Activated T-cell treated with anti-CD3 and anti-CD28 coated beads, Interleukin-2, amount 50 U/mL, for 24 hours (primary cell): ENCODE data around the gene MKRN2.
"Not testable (repeated sequence)": the region's sequence is repeated elsewhere in the genome, so short reads cannot be mapped to it uniquely, and the experiment has no call there.

Experiments used
- DNase-seq: peaks from one replicate; pipeline ENCODE4 v3.0.0-alpha.2; 2020
- H3K27ac Mint-ChIP-seq: 2 replicates; pipeline ENCODE4 v1.8.0; 2020; ENCODE audit warnings: mild to moderate bottlenecking, mixed read lengths
- H3K27me3 Mint-ChIP-seq: 2 replicates; pipeline ENCODE4 v1.8.0; 2020; ENCODE audit warnings: mixed read lengths
- H3K36me3 Mint-ChIP-seq: 2 replicates; pipeline ENCODE4 v1.8.0; 2020; ENCODE audit warnings: low read depth, mixed read lengths
- H3K4me1 Mint-ChIP-seq: 2 replicates; pipeline ENCODE4 v1.8.0; 2020; ENCODE audit warnings: low read depth, mixed read lengths
- H3K4me3 Mint-ChIP-seq: 2 replicates; pipeline ENCODE4 v1.8.0; 2020; ENCODE audit warnings: mild to moderate bottlenecking, moderate library complexity, mixed read lengths
- H3K9me3 Mint-ChIP-seq: 2 replicates; pipeline ENCODE4 v1.8.0; 2020; ENCODE audit warnings: mixed read lengths

The MKRN2 gene

DNA sequence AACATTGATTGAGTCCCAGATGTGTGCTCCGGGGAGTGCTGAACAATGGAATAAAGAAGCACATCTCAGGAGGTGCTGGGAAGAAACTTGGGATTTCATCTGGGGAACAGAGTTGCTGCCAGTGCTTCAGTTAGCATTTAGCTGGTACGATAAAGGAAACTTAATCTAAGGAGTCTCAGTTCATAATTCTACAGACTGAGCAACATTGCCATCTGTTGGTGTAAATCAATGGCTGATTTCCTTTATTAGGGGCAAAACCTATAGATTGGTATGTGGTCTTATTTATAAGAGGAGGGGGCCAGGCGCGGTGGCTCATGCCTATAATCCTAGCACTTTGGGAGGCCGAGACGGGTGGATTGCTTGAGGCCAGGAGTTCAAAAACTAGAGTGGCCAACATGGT is 20.5 kb upstream of the MKRN2 start:
- no peaks in the 10 kb centered on the region for H3K27me3 Mint-ChIP-seq
- H3K4me3 Mint-ChIP-seq: no peak overlapping the region
- no peak for DNase-seq
- H3K36me3 Mint-ChIP-seq: peaks cover 69% of the 10 kb centered on the region
- H3K9me3 Mint-ChIP-seq: no peaks in the 10 kb centered on the region
- H3K27ac Mint-ChIP-seq: no peak overlapping the region
- peaks cover 8% of the 10 kb centered on the region for H3K4me1 Mint-ChIP-seq

DNA sequence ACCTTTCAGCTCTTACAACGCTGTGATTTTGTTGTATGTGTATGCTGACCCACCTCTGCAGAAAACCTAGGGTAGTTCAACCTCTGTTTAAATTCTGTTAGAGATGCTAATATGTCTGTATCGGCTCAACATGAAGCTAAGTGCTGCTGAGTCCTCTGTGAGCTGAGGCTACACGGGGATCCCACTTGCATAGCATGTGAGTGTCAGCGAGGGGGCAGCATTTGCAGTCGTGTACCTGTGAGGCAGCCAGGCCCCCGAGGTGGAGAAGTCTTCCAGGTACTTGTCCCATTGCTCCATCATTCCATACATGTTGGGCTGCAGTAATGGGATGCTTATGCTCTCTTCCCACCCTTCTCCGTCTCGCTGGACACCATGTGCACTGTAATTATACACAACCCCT is 15.3 kb upstream of the MKRN2 start:
- Mint-ChIP-seq H3K36me3 (peaks cover 41% of the 10 kb centered on the region), H3K27ac (peak overlapping the region; percentile 27), H3K9me3 (no peaks in the 10 kb centered on the region), H3K4me3 (no peak overlapping the region), H3K4me1 (peaks cover 2% of the 10 kb centered on the region), H3K27me3 (no peaks in the 10 kb centered on the region)
- DNase-seq: no peak

DNA sequence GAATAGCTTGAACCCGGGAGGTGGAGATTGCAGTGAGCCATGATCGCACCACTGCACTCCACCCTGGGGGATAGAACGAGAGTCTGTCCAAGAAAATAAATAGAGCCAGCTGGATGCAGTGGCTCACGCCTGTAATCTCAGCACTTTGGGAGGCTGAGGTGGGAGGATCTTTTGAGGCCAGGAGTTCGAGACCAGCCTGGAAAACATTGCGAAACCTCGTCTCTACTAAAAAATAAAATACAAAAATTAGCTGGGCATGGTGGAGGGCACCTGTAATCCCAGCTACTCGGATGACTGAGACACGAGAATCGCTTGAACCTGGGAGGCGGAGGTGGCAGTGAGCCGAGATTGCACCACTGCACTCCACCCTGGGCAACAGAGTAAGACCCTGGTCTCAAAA is 13.4 kb upstream of the MKRN2 start:
- not testable (repeated sequence) for H3K4me1 Mint-ChIP-seq, DNase-seq, H3K27ac Mint-ChIP-seq, H3K27me3 Mint-ChIP-seq, H3K9me3 Mint-ChIP-seq, H3K4me3 Mint-ChIP-seq
- peaks cover 33% of the 10 kb centered on the region for H3K36me3 Mint-ChIP-seq

DNA sequence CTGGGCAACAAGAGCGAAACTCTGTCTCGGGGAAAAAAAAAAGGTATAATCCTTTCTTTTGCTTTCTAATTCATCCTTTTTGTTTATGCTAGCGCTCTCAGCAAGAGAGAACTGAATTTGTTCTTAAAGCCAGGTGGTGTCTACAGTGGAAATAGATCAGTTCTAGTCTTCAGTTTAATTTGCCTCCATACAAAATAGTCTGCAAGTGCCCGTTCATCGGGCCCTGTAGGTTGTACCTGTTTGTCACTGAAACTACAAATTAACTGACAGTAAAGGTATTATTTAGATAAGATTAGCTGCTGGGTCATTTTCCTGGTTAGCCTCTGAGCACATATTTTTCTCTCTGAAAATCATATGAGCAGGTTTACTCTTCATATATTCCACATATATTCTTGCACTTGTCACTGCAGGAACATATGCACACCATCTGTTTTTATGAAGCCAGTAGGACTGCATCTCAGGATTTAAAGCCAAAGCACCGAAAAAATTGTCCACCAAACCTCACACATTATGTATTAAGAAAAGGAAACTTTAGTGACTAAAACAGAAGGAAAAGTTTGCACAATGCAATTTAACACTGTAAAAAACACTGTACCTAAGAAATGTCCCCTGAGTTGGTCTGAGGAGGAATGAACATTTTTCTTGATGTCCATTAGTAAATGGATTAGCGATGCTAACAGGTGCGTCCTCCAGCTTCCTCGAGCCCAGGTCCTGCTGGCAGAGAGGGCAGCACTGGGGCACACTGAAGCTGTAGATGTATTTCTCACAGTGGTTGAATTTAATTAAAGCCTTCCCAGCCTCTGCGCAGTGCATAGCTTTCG is 12.0 kb upstream of the MKRN2 start:
- H3K4me1 Mint-ChIP-seq: peaks cover 2% of the 10 kb centered on the region
- H3K9me3 Mint-ChIP-seq: no peaks in the 10 kb centered on the region
- H3K36me3 Mint-ChIP-seq: peaks cover 23% of the 10 kb centered on the region
- H3K4me3 Mint-ChIP-seq: no peak overlapping the region
- no peaks in the 10 kb centered on the region for H3K27me3 Mint-ChIP-seq
- DNase-seq: no peak
- H3K27ac Mint-ChIP-seq: no peak overlapping the region

DNA sequence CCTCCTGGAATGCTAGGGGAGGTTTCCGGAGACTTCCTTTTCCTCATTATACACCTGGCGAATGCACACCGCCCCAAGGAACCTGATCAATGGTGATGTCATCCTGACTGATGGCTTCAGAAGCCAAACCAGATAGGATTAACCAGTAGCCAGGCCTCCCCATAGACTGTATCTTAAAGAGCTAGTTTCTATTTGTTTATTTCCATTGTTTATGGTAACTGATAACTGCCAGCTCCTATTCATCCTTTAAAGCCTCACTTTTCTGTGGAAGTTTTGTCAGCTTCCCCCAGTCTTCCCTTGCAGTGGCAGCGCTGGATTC is 11.5 kb upstream of the MKRN2 start, which contains the start of gene MKRN2OS:
TSS of gene MKRN2OS (minus strand) at position 27 of the 319 bp plus-strand sequence. CDS start 35 bp downstream, outside the sequence.
- no peak for DNase-seq
- Mint-ChIP-seq H3K4me1 (peaks cover 2% of the 10 kb centered on the region), H3K36me3 (peaks cover 19% of the 10 kb centered on the region), H3K4me3 (no peak within 1 kb of the TSS), H3K27ac (no peak within 1 kb of the TSS), H3K27me3 (peaks cover 2% of the 10 kb centered on the region), H3K9me3 (no peaks in the 10 kb centered on the region)

DNA sequence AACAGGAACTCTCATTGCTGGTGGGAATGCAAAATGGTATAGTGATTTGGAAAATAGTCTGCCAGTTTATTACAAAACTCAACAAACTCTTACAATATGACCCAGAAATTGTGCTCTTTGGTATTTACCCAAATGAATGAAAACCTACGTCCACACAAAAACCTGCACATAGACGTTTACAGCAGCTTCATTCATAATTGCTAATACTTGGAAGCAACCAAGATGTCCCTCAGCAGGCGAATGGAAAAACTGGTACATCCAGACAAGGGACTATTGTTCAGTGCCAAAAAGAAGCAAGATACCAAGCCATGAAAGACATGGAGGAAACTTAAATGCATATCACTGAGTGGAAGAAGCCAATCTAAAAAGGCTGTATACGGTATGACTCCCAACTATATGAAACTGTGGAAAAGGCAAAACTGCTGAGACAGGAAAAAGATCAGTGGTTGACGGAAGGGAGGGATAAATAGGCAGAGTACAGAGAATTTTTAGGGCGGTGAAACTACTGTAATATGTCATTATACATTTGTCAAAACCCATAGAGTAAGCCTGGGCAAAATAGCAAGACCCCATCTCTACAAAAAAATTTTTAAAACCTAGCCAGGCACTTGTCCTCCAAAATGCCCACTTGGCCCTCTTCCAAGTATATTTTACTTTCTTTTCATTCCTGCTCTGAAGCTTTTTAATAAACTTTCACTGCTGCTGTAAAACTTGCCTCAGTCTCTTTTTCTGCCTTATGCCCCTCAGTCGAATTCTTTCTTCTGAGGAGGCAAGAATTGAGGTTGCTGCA is 6.7 kb upstream of the MKRN2 start:
- Mint-ChIP-seq H3K4me3 (no peak overlapping the region), H3K27ac (no peak overlapping the region), H3K9me3 (no peaks in the 10 kb centered on the region), H3K27me3 (peaks cover 28% of the 10 kb centered on the region), H3K4me1 (peaks cover 8% of the 10 kb centered on the region), H3K36me3 (no peaks in the 10 kb centered on the region)
- no peak for DNase-seq

DNA sequence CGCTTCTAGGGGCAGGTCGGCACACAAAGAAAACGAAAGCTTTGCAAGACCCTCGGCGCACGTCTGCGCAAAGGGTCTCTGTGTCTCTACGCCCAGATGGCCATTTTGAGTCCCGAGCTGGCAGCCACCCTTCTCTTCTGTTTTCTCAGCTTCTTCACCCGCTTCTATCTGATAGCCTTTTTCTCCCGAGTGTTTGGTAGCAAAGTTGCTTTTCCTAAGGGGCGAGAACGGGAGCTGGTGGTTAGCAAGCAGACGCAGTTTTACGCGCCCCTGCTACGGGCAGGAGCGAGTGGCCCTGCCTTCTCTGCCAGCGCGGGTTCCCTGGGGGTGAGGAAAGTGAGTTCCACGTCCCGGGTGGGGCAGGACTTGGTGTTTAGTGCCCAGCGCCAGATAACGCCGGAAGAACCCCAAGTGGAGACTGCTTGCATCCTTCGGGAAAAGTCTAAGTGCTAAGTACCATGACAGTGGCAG is 2.9 kb upstream of the MKRN2 start:
- peak overlapping the region; percentile 86 for H3K4me3 Mint-ChIP-seq
- no peaks in the 10 kb centered on the region for H3K9me3 Mint-ChIP-seq
- peak; percentile 51 for DNase-seq
- H3K36me3 Mint-ChIP-seq: peaks cover 9% of the 10 kb centered on the region
- peaks cover 30% of the 10 kb centered on the region for H3K4me1 Mint-ChIP-seq
- peaks cover 36% of the 10 kb centered on the region for H3K27me3 Mint-ChIP-seq
- no peak overlapping the region for H3K27ac Mint-ChIP-seq

DNA sequence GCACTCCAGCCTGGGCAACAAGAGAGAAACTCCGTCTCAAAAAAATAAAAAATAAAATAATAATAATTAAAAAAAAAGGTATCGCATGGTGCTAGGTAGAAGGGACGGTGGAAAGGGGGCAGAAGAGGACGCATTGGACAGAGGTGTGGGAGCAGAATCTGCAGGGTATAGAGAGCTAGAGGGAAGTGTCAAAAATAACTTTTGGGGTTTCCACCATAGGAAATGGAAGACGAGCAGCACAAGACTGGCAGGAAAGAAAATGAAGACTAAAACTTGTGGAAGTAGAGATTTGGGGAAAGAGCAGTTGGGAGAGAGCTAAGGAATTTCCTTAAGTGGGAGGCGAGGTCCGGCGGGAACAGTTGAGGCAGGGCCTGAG is 585 bp upstream of the MKRN2 start:
- Mint-ChIP-seq H3K36me3 (peaks cover 9% of the 10 kb centered on the region), H3K4me3 (peak overlapping the region; percentile 95), H3K4me1 (peaks cover 54% of the 10 kb centered on the region), H3K9me3 (no peaks in the 10 kb centered on the region), H3K27me3 (peaks cover 29% of the 10 kb centered on the region), H3K27ac (peak overlapping the region; percentile 95)
- DNase-seq: no peak

DNA sequence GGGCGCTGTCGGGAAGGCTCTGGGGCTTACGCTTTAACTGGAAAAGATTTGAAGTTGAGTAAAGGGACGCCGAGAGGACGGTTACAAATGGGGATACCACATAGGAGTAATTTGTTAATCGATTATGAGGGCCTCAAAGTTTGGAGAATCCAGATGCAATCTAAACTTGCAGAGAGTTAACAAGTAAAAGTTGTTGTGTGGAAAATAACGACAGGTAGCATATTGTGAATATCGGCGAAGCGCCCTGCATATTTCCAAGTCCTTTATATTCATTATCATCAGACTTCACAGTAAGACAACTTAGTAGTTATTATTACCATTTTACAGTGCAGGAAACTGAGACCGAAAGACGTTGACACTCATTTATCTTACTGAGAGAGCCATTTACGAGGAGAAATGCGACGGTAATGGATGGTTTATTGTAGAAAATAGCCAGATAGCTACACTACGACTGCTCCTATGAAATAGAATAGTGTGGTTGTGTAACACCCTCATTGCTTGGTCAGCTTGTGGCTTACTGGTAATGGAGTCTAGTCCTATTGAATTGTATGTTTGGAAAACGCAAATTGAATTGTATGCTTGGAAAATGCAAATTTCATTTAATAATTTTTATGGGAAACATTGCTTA is 700 bp downstream of the MKRN2 start:
- peak overlapping the region; percentile 95 for H3K27ac Mint-ChIP-seq
- peaks cover 9% of the 10 kb centered on the region for H3K36me3 Mint-ChIP-seq
- DNase-seq: no peak
- peaks cover 67% of the 10 kb centered on the region for H3K4me1 Mint-ChIP-seq
- H3K4me3 Mint-ChIP-seq: peak overlapping the region; percentile 95
- no peaks in the 10 kb centered on the region for H3K9me3 Mint-ChIP-seq
- H3K27me3 Mint-ChIP-seq: peaks cover 29% of the 10 kb centered on the region

DNA sequence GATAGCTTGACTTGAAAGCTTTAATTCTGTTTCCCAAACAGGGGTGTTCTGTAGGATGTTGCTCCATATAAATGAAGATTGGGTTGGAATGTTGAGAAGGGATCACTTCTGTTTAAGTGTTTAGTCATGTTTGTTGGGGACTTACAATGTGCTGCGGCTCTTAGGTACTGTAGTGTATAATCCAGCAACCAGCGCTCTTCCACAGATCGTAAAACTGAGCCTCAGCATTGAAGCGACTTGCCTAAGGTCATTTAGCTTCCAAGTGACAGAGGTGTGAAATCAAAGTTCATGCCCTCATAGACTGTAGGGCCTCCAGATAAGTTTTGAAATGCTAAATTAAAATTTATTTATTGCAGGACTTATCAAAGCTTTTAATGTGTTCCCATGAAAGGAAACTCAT is 1.8 kb downstream of the MKRN2 start:
- Mint-ChIP-seq H3K36me3 (peaks cover 13% of the 10 kb centered on the region), H3K27ac (peak overlapping the region; percentile 95), H3K27me3 (peaks cover 20% of the 10 kb centered on the region), H3K4me1 (peaks cover 70% of the 10 kb centered on the region), H3K4me3 (peak overlapping the region; percentile 95), H3K9me3 (no peaks in the 10 kb centered on the region)
- DNase-seq: no peak

DNA sequence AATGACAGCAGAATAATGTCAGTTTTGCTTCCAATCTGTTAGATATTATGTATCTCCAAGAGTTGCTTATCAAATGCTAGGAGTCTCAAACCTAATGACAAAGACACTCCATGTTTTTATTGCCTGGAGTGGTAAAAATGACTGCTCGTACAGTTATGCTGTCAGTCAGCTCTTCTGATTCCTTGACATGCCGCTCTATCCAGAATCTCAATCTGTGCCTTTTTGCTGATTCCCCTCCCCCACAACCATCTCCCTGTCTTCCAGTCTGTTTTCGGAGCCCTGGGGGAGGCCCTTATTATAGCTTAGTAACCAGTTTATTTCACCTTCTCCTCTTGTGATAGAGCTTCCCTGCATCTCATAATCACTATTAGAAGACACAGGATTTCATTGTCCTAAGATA is 2.6 kb downstream of the MKRN2 start:
- Mint-ChIP-seq H3K36me3 (peaks cover 18% of the 10 kb centered on the region), H3K27ac (peak overlapping the region; percentile 91), H3K4me1 (peaks cover 65% of the 10 kb centered on the region), H3K27me3 (peaks cover 13% of the 10 kb centered on the region), H3K4me3 (peak overlapping the region; percentile 13), H3K9me3 (no peaks in the 10 kb centered on the region)
- no peak for DNase-seq

DNA sequence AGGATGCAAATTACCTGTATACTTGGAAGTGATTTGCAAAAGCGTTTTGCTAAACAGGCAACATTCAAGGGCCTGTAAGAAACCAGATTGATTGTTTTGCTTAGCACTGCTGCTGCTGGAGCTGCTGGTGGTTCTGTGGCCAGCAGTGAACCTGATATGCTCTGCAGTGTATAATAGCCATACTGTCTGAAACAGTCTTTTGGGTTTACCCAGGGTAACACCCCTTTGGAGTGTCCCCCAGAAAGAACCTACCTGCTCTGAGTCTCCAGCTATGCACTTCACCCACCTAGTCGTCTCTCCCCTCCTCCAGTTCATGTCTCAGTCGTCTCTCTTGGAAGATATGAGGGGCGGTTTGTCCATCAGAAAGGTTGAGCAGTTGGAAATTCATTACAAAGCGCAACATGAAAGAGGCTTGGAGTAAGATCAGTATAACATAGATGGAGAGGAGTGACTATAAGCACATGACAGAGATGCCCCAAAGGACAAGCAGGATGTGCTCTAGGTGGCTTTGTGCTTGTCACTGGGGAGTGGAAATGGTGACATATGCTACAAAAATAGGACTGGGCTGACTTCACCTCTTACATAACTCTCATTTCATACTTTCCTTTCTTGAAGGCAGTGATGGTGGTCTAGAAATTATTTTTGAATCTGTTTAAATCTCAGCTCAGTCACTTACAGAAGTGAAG is 3.8 kb downstream of the MKRN2 start:
- Mint-ChIP-seq H3K4me1 (peaks cover 70% of the 10 kb centered on the region), H3K4me3 (peak overlapping the region; percentile 41)

DNA sequence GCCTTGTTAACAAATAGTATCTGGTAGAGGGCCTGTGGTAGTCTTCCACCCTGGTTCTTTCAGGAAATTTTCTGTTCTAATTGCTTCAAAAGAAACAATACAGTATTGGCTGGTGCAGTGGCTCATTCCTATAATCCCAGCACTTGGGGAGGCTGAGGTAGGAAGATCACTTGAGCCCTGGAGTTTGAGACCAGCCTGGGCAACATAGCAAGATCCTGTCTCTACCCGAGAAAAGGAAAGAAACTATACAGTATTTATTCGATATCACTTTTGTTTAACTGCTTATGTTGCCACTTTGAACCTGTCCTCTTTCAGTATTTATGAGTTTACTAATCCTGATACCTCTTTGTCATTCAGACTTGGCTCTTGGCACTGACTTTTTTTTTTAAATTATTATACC is 4.5 kb downstream of the MKRN2 start:
- peaks cover 68% of the 10 kb centered on the region for H3K4me1 Mint-ChIP-seq
- H3K27me3 Mint-ChIP-seq: no peaks in the 10 kb centered on the region
- peaks cover 32% of the 10 kb centered on the region for H3K36me3 Mint-ChIP-seq
- peak overlapping the region; percentile 91 for H3K27ac Mint-ChIP-seq
- H3K9me3 Mint-ChIP-seq: peaks cover 10% of the 10 kb centered on the region
- H3K4me3 Mint-ChIP-seq: peak overlapping the region; percentile 20
- DNase-seq: no peak

More for the DNA sequence above, 3.8 kb downstream of the MKRN2 start:
- peak overlapping the region; percentile 91 for H3K27ac Mint-ChIP-seq
- no peak for DNase-seq
- peaks cover 6% of the 10 kb centered on the region for H3K9me3 Mint-ChIP-seq
- H3K27me3 Mint-ChIP-seq: peaks cover 3% of the 10 kb centered on the region
- peaks cover 27% of the 10 kb centered on the region for H3K36me3 Mint-ChIP-seq

DNA sequence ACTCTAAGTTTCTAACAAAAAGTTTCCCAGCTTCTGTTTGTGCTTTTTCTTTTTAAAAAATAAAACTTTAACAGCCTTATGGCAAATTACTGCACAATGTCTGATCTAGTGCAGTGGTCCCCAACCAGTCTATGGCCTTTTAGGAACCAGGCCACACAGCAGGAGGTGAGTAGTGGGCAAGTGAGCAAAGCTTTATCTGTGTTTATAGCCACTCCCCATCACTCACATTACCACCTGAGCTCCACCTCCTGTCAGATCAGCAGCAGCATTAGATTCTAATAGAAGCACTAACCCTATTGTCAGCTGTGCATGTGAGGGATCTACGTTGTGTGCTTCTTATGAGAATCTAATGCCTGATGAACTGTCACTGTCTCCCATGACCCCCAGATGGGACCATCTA is 5.6 kb downstream of the MKRN2 start:
- peaks cover 33% of the 10 kb centered on the region for H3K36me3 Mint-ChIP-seq
- peaks cover 71% of the 10 kb centered on the region for H3K4me1 Mint-ChIP-seq
- no peaks in the 10 kb centered on the region for H3K27me3 Mint-ChIP-seq
- H3K27ac Mint-ChIP-seq: no peak overlapping the region
- peaks cover 13% of the 10 kb centered on the region for H3K9me3 Mint-ChIP-seq
- H3K4me3 Mint-ChIP-seq: no peak overlapping the region
- no peak for DNase-seq
